ENCODE measurements around the gene HECTD4. TPM values are rescaled to one million over a fixed set of nuclear protein-coding genes. Genes with fewer than 3 reads are reported as not detected.

The HECTD4 gene
- total RNA-seq, 1 experiment from 2014 or later = 54.5 TPM

GRCh38 chr12:112126000-112126438, 256.2 kb downstream of the HECTD4 start:
- CTCF ChIA-PET = interaction anchor here (1.6 kb wide), 1 partner anchor 72 kb away, joined by 7 read pairs; no protein-coding TSS in a partner anchor
- intact Hi-C loops (cut with micrococcal nuclease; ENCODE audit: unreplicated experiment) = loop anchor here (10.0 kb wide), 1 partner anchor 259 kb away; the partner anchor contains the start of gene HECTD4

GRCh38 chr12:112125250-112125999, 256.8 kb downstream of the HECTD4 start, which contains the start of gene TRAFD1:
TSS of gene TRAFD1 (plus strand) at chr12:112125560. CDS start at chr12:112130523, 4,963 bp downstream.
- TSS peak; percentile 71 for BruUV-seq (replicated peaks)
- no peaks in the 10 kb centered on the region for H3K9me3 ChIP-seq
- no peaks in the 10 kb centered on the region for H3K27me3 ChIP-seq (replicated peaks; ENCODE audit: control insufficient read depth, insufficient read depth, low read length)
- Mint-ChIP-seq H3K27me3 (ENCODE audit: insufficient read depth, unreplicated experiment) (no peaks in the 10 kb centered on the region), H3K4me3 (ENCODE audit: unreplicated experiment) (peak within 1 kb of the TSS; percentile 78), H3K27ac (ENCODE audit: unreplicated experiment) (peak within 1 kb of the TSS; percentile 42), H3K4me1 (ENCODE audit: low read depth, unreplicated experiment) (peaks cover 21% of the 10 kb centered on the region), H3K36me3 (ENCODE audit: insufficient read depth, unreplicated experiment) (peaks cover 7% of the 10 kb centered on the region), H3K9me3 (ENCODE audit: unreplicated experiment) (no peaks in the 10 kb centered on the region)
- intact Hi-C loops (cut with micrococcal nuclease; ENCODE audit: unreplicated experiment) = loop anchor here (10.0 kb wide), 1 partner anchor 259 kb away; the partner anchor contains the start of gene HECTD4
- H3K4me3 ChIP-seq (ENCODE audit: low read depth, low read length) = peak within 1 kb of the TSS; percentile 94
- CTCF ChIA-PET = interaction anchor here (0.6 to 1.6 kb wide), 2 partner anchors 73 to 283 kb away, joined by 4 to 7 read pairs; partner anchors contain the start of gene MAPKAPK5
- H3K36me3 ChIP-seq (ENCODE audit: control insufficient read depth, insufficient read depth, low read length) = no peaks in the 10 kb centered on the region
- peak; percentile 96 to 99 for DNase-seq
- H3K4me1 ChIP-seq = peaks cover 10% of the 10 kb centered on the region; the same call in 1 of the 2 replicates
- TF ChIP-seq, protein P1, sequence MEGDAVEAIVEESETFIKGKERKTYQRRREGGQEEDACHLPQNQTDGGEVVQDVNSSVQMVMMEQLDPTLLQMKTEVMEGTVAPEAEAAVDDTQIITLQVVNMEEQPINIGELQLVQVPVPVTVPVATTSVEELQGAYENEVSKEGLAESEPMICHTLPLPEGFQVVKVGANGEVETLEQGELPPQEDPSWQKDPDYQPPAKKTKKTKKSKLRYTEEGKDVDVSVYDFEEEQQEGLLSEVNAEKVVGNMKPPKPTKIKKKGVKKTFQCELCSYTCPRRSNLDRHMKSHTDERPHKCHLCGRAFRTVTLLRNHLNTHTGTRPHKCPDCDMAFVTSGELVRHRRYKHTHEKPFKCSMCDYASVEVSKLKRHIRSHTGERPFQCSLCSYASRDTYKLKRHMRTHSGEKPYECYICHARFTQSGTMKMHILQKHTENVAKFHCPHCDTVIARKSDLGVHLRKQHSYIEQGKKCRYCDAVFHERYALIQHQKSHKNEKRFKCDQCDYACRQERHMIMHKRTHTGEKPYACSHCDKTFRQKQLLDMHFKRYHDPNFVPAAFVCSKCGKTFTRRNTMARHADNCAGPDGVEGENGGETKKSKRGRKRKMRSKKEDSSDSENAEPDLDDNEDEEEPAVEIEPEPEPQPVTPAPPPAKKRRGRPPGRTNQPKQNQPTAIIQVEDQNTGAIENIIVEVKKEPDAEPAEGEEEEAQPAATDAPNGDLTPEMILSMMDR (IDR thresholded peaks at IDR 0.05; ENCODE audit: insufficient read depth in 1 of 2, low read depth in 1 of 2, low read length in 1 of 2, severe bottlenecking in 1 of 2, unreplicated experiment in 1 of 2) = no peak
- POLR2A ChIA-PET = interaction anchor here (0.5 to 1.3 kb wide), 8 partner anchors 8 to 82 kb away, joined by 3 to 5 read pairs (median 4); no protein-coding TSS in a partner anchor

More at GRCh38 chr12:112126000-112126438, 256.2 kb downstream of the HECTD4 start:
- TF ChIP-seq, protein P1 (IDR thresholded peaks at IDR 0.05; ENCODE audit: insufficient read depth in 1 of 2, low read depth in 1 of 2, low read length in 1 of 2, severe bottlenecking in 1 of 2, unreplicated experiment in 1 of 2) = no peak
- Histone ChIP-seq H3K4me3 (ENCODE audit: low read depth, low read length) (peak overlapping the region; percentile 94), H3K4me1 (peaks cover 14% of the 10 kb centered on the region; the same call in 1 of the 2 replicates), H3K9me3 (no peaks in the 10 kb centered on the region), H3K36me3 (ENCODE audit: control insufficient read depth, insufficient read depth, low read length) (no peaks in the 10 kb centered on the region), H3K27me3 (replicated peaks; ENCODE audit: control insufficient read depth, insufficient read depth, low read length) (no peaks in the 10 kb centered on the region)
- Mint-ChIP-seq H3K4me1 (ENCODE audit: low read depth, unreplicated experiment) (peaks cover 21% of the 10 kb centered on the region), H3K27me3 (ENCODE audit: insufficient read depth, unreplicated experiment) (no peaks in the 10 kb centered on the region), H3K4me3 (ENCODE audit: unreplicated experiment) (peak overlapping the region; percentile 78), H3K36me3 (ENCODE audit: insufficient read depth, unreplicated experiment) (peaks cover 7% of the 10 kb centered on the region), H3K9me3 (ENCODE audit: unreplicated experiment) (no peaks in the 10 kb centered on the region), H3K27ac (ENCODE audit: unreplicated experiment) (no peak overlapping the region)
- POLR2A ChIA-PET = interaction anchor here (1.0 kb wide), 1 partner anchor 9 kb away, joined by 4 read pairs; no protein-coding TSS in a partner anchor
- DNase-seq = peak in 1 of 2 experiments; percentile 29
- BruUV-seq (replicated peaks) = no TSS peak

DNA sequence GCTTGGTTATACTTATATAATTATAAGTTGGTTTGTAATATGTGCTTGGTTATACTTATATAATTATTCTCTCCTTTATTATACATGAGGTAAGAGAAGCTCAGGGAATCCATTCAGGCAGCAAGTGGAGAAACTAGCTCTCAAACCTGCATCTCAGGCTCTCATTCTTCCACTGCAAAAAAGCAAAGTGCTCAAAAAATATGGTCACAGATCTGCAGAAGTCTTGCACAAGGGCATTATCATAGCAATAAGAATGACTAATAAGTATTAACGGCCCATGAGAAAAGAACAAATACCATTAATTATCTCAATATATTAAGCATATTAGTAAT, 257.3 kb downstream of the HECTD4 start:
- Mint-ChIP-seq H3K4me3 (ENCODE audit: unreplicated experiment) (peak overlapping the region; percentile 78), H3K36me3 (ENCODE audit: insufficient read depth, unreplicated experiment) (peaks cover 7% of the 10 kb centered on the region), H3K27ac (ENCODE audit: unreplicated experiment) (peak overlapping the region; percentile 42), H3K27me3 (ENCODE audit: insufficient read depth, unreplicated experiment) (no peaks in the 10 kb centered on the region), H3K4me1 (ENCODE audit: low read depth, unreplicated experiment) (peaks cover 21% of the 10 kb centered on the region), H3K9me3 (ENCODE audit: unreplicated experiment) (no peaks in the 10 kb centered on the region)
- intact Hi-C loops (cut with micrococcal nuclease; ENCODE audit: unreplicated experiment) = loop anchor here (10.0 kb wide), 1 partner anchor 260 kb away; the partner anchor contains the start of gene HECTD4
- H3K27me3 ChIP-seq (replicated peaks; ENCODE audit: control insufficient read depth, insufficient read depth, low read length) = no peaks in the 10 kb centered on the region
- ChIA-PET POLR2A (interaction anchor here (0.5 to 1.3 kb wide), 6 partner anchors 8 to 81 kb away, joined by 3 to 5 read pairs (median 4); no protein-coding TSS in a partner anchor), CTCF (interaction anchor here (0.6 to 1.6 kb wide), 2 partner anchors 73 to 283 kb away, joined by 4 to 7 read pairs; partner anchors contain the start of gene MAPKAPK5)
- TF ChIP-seq, protein P1 (IDR thresholded peaks at IDR 0.05; ENCODE audit: insufficient read depth in 1 of 2, low read depth in 1 of 2, low read length in 1 of 2, severe bottlenecking in 1 of 2, unreplicated experiment in 1 of 2) = no peak
- BruUV-seq (replicated peaks) = no TSS peak
- peak overlapping the region; percentile 24 for H3K4me3 ChIP-seq (ENCODE audit: low read depth, low read length)
- peak in 1 of 2 experiments; percentile 1 for DNase-seq
- H3K4me1 ChIP-seq = peaks cover 10% of the 10 kb centered on the region; the same call in 1 of the 2 replicates
- no peaks in the 10 kb centered on the region for H3K9me3 ChIP-seq
- H3K36me3 ChIP-seq (ENCODE audit: control insufficient read depth, insufficient read depth, low read length) = no peaks in the 10 kb centered on the region

Measured in Caco-2 (cell line).